GM12874 (cell line): ENCODE data around the gene SLC24A3.

Experiments used
- CTCF ChIP-seq: IDR thresholded peaks from 2 replicates; pipeline ENCODE4 v1.5.1; 2011; ENCODE audit warnings: low read depth, mild to moderate bottlenecking, control low read depth, low read length, moderate library complexity; ENCODE audit not compliant: insufficient read depth

SLC24A3 gene

GRCh38 chr20:19711126-19711525, 498.7 kb downstream of the SLC24A3 start:
- no peak for TF ChIP-seq CTCF

GRCh38 chr20:19712721-19713260, 500.3 kb downstream of the SLC24A3 start:
- TF ChIP-seq CTCF = no peak

- TF ChIP-seq CTCF = no peak
These were observed 501.6 kb downstream of the SLC24A3 start for GRCh38 chr20:19713822-19714578.

- no peak for TF ChIP-seq CTCF
These were observed 502.1 kb downstream of the SLC24A3 start for GRCh38 chr20:19714579-19714840.

GRCh38 chr20:19715986-19716385, 503.5 kb downstream of the SLC24A3 start:
- no peak for TF ChIP-seq CTCF

- no peak for TF ChIP-seq CTCF
These were observed 506.4 kb downstream of the SLC24A3 start for GRCh38 chr20:19718880-19719279.

- no peak for TF ChIP-seq CTCF
These were observed 508.5 kb downstream of the SLC24A3 start for GRCh38 chr20:19720991-19721390.

GRCh38 chr20:19723051-19723450, 510.6 kb downstream of the SLC24A3 start:
- TF ChIP-seq CTCF = no peak
